HCEC 1CT (cell line): ENCODE results near the gene POLDIP2.

ENCODE experiments used
- DNase-seq: peaks from one replicate; pipeline ENCODE4 v3.0.0-alpha.2; 2017

POLDIP2 gene

GRCh38 chr17:28334666-28335200, 22.6 kb downstream of the POLDIP2 start:
- DNase-seq = peak; percentile 32

- DNase-seq = no peak
These were observed 23.2 kb downstream of the POLDIP2 start for GRCh38 chr17:28334171-28334570.

- peak; percentile 17 for DNase-seq
These were observed 24.1 kb downstream of the POLDIP2 start for GRCh38 chr17:28333083-28333746.

- no peak for DNase-seq
These were observed 25.4 kb downstream of the POLDIP2 start for GRCh38 chr17:28331891-28332420.

GRCh38 chr17:28330671-28331070, 26.7 kb downstream of the POLDIP2 start:
- no peak for DNase-seq

GRCh38 chr17:28328325-28328724, 29.0 kb downstream of the POLDIP2 start:
- DNase-seq = peak; percentile 46

- peak; percentile 44 for DNase-seq
These were observed 29.6 kb downstream of the POLDIP2 start for GRCh38 chr17:28327709-28328108.

GRCh38 chr17:28327031-28327607, 30.2 kb downstream of the POLDIP2 start:
- DNase-seq = peak; percentile 41

- no peak for DNase-seq
These were observed 31.2 kb downstream of the POLDIP2 start for GRCh38 chr17:28326114-28326513.

GRCh38 chr17:28325211-28325610, 32.1 kb downstream of the POLDIP2 start:
- DNase-seq = no peak

GRCh38 chr17:28324781-28325180, 32.5 kb downstream of the POLDIP2 start:
- no peak for DNase-seq

GRCh38 chr17:28324267-28324745, 33.0 kb downstream of the POLDIP2 start:
- DNase-seq = no peak

GRCh38 chr17:28320215-28321061, 36.9 kb downstream of the POLDIP2 start:
- no peak for DNase-seq

GRCh38 chr17:28319598-28319935, 37.8 kb downstream of the POLDIP2 start:
- no peak for DNase-seq

- DNase-seq = peak; percentile 99
These were observed 38.3 kb downstream of the POLDIP2 start, which contains the start of gene TMEM97 for GRCh38 chr17:28318759-28319597. Gene TMEM97, plus strand, starts transcription at chr17:28319200. Its CDS starts 40 bp downstream, at chr17:28319240.

GRCh38 chr17:28317966-28318758, 39.2 kb downstream of the POLDIP2 start:
- DNase-seq = no peak

GRCh38 chr17:28317099-28317965, 40.0 kb downstream of the POLDIP2 start:
- no peak for DNase-seq

- DNase-seq = no peak
These were observed 41.3 kb downstream of the POLDIP2 start for GRCh38 chr17:28315846-28316705.

- no peak for DNase-seq
These were observed 43.5 kb downstream of the POLDIP2 start for GRCh38 chr17:28313841-28314240.
